Measurements from ENCODE around the gene CDHR3.

The CDHR3 gene

DNA sequence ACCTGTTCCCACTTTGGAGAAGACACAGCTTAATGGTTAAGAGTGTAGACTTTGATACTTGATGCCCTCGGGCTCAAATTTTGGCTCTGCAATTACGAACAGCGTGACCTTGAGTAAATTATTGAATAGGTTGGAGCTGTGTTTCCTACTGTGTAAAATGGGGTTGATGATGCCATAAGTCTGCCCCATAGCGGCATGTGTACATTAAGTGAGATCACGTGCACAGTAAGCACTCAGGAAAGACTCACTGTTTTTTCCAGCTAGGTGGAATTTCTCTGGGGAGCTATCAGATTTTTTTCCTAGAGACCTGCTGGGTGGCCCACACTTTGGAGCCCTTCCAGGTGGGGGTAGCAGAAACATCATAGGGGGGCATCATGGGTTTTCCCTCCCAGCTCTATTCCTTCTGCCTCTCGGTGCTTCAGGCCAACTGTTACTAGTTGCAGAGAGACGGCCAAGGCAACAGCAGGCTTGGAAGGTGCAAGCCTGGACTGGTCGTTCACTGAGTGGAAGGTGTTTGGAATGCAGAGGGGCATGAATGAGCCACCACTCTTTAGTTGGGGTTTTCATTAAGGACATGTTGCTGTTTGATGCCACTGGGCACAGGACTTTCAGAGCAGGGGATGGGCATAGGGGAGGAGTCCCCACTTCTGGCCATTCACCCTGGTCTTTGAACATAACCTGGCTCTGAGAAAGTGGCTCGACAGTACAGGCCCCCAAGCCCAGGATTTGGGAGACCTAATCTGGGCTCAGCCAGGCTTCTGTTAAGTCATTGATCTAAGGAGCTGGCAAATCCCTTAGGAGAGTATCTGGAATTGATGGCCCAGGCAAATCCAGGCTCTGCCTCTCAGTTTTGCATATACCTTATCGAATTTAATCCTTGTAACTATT, 85.0 kb downstream of the CDHR3 start:
- TF ChIP-seq, protein P1, sequence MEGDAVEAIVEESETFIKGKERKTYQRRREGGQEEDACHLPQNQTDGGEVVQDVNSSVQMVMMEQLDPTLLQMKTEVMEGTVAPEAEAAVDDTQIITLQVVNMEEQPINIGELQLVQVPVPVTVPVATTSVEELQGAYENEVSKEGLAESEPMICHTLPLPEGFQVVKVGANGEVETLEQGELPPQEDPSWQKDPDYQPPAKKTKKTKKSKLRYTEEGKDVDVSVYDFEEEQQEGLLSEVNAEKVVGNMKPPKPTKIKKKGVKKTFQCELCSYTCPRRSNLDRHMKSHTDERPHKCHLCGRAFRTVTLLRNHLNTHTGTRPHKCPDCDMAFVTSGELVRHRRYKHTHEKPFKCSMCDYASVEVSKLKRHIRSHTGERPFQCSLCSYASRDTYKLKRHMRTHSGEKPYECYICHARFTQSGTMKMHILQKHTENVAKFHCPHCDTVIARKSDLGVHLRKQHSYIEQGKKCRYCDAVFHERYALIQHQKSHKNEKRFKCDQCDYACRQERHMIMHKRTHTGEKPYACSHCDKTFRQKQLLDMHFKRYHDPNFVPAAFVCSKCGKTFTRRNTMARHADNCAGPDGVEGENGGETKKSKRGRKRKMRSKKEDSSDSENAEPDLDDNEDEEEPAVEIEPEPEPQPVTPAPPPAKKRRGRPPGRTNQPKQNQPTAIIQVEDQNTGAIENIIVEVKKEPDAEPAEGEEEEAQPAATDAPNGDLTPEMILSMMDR (IDR thresholded peaks at IDR 0.05; ENCODE audit: low read depth, low read length), result no peak
- DNase-seq (ENCODE audit: low read depth, low spot score), result no peak
- in situ Hi-C loops (cut with HindIII; ENCODE audit: low sequenced_read_pairs), result no loop called here
- no peak overlapping the region for H3K4me3 ChIP-seq (ENCODE audit: low read depth, low read length)

DNA sequence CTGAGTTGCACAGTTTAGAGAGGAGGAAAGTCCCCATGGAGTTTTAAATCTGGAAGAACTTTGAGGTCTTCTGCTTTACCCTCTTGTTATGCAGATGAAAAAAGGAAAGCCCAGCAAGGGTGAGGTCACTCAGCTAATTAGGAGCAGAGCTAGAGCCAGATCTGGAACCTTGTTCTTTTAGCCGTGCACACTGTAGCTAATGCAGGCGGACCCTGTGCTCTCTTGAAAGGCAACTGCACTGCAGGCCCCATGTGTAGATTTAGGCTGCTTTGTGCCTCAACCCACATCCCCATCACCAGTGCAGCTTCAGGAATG, 85.6 kb downstream of the CDHR3 start:
- no peak overlapping the region for H3K4me3 ChIP-seq (ENCODE audit: low read depth, low read length)
- no peak for DNase-seq (ENCODE audit: low read depth, low spot score)
- TF ChIP-seq, protein P1 (IDR thresholded peaks at IDR 0.05; ENCODE audit: low read depth, low read length), result no peak
- in situ Hi-C loops (cut with HindIII; ENCODE audit: low sequenced_read_pairs), result no loop called here

DNA sequence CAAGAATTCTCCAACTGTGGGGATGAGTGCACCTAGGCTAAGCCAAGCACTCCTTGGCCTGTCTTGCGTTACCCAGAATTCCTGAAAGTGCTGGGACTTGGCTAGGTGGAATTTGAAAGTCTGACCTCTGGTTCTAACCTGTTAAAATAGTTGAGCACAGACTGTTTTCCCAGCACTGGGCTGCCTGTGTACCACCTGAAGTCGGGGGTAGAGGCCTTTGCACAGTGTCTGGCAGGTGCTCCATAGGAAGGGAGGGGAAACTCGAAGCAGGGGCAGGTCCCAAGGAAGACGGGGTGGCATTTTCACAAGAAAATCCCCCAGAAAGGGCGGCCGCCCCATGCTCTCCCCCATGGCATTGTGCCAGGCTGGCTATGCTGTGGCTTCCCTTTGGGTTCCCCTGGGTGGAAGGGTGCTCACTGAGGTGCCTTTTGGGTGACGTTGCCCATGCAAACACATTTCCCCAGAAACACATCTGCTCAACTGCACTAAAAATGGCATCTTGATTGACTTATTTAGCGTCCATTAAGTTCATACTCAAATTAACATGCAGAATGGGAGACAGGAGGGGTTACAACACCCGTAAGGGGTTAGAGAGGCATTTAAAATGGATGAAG, 86.2 kb downstream of the CDHR3 start:
- in situ Hi-C loops (cut with HindIII; ENCODE audit: low sequenced_read_pairs), result no loop called here
- no peak for DNase-seq (ENCODE audit: low read depth, low spot score)
- TF ChIP-seq, protein P1 (IDR thresholded peaks at IDR 0.05; ENCODE audit: low read depth, low read length), result no peak
- H3K4me3 ChIP-seq (ENCODE audit: low read depth, low read length), result no peak overlapping the region

DNA sequence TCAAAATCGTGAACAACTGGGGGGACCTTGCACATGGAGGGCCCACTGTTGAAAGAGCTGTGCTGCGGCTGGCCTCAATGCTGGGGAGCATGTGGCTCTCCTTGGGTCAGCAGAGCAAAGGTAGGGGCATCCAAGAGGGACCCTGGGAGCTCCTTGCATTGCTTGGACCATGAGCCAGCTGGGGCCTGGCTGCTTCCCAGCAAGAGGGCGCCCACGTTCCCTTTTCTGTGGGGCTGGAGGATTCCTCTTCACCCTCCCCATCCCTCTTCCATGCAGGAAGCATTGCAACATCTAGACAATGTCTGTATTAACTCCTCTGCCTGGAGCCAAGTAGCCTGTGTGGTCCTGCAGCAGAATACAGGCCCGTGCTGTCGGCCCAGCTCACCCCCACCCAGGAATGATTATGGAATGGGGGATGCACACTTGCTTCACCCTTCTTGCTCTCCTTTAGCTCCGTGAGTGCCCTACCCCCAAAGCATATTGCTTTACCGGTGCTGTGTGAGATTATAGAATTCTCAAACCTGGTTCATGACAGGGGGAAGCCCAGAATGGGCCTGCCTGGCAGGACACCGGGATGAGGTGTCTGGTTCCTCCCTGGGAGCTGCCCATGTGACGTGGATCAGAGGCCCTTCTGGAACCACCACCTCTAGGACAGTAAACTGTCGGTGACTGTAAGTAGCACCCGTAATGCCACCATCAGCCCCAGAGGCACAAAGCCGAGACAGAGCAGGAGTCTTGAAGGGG, 87.1 kb downstream of the CDHR3 start:
- no peak for DNase-seq (ENCODE audit: low read depth, low spot score)
- H3K4me3 ChIP-seq (ENCODE audit: low read depth, low read length), result no peak overlapping the region
- TF ChIP-seq, protein P1 (IDR thresholded peaks at IDR 0.05; ENCODE audit: low read depth, low read length), result peak; percentile 9
- in situ Hi-C loops (cut with HindIII; ENCODE audit: low sequenced_read_pairs), result loop anchor here (25.0 kb wide), 1 partner anchor 112 kb away; no protein-coding TSS in a partner anchor

DNA sequence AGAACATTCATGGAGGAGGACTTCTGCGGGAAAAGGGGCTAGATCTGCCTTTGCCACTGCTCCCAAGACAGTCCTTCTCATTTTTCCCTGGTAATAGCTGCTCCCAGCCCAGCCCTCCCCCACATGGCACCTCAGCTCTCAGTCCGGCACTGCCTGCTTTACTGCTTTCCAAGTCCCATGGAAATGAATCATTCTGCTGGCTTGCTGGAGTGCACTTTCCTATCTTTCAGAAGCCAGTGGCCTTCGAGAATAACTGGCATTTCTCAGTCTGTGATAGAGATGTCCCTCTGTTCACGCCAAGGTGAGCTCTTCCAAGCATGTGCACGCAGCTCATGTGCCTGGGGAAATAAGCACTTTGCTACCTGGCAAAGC, 87.7 kb downstream of the CDHR3 start:
- in situ Hi-C loops (cut with HindIII; ENCODE audit: low sequenced_read_pairs), result loop anchor here (25.0 kb wide), 1 partner anchor 112 kb away; no protein-coding TSS in a partner anchor
- no peak overlapping the region for H3K4me3 ChIP-seq (ENCODE audit: low read depth, low read length)
- TF ChIP-seq, protein P1 (IDR thresholded peaks at IDR 0.05; ENCODE audit: low read depth, low read length), result no peak
- DNase-seq (ENCODE audit: low read depth, low spot score), result peak; percentile 26

DNA sequence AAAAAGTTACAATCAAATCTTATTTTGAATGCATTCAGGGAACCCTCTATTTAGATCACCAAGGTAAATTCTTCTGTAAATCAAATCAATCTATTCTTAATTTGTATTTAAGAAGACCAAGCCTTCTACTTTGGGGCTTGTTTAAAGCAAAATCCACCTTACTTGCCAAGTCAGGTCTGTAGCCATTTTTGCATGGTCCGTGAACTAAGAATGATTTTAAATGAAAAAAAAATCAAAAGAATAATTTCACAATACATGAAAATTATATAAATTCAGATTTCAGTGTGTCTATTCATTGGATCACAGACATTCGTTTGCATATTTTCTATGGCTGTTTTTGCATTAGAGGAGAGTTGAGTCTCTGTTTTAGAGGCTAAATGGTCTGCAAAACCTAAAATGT, 89.6 kb downstream of the CDHR3 start:
- in situ Hi-C loops (cut with HindIII; ENCODE audit: low sequenced_read_pairs), result loop anchor here (25.0 kb wide), 1 partner anchor 110 kb away; no protein-coding TSS in a partner anchor
- TF ChIP-seq, protein P1 (IDR thresholded peaks at IDR 0.05; ENCODE audit: low read depth, low read length), result no peak
- no peak for DNase-seq (ENCODE audit: low read depth, low spot score)
- H3K4me3 ChIP-seq (ENCODE audit: low read depth, low read length), result no peak overlapping the region
